ENCODE measurements around the gene CBARP.
A peak's percentile ranks its signal among the peaks of the same experiment; 100 is the strongest.
"Not testable (repeated sequence)": the region's sequence is repeated elsewhere in the genome, so short reads cannot be mapped to it uniquely, and the experiment has no call there.

CBARP gene

GRCh38 chr19:1208830-1209229, 29.0 kb downstream of the CBARP start:
- intact Hi-C loops (cut with DNase I); DNase-seq: not testable (repeated sequence)

GRCh38 chr19:1206864-1207450, 30.8 kb downstream of the CBARP start:
- intact Hi-C loops (cut with DNase I), result no loop called here
- peak in 2 of 42 donors; percentile 54 to 55 for DNase-seq

GRCh38 chr19:1206150-1206863, 31.5 kb downstream of the CBARP start:
- no peak for DNase-seq
- intact Hi-C loops (cut with DNase I), result no loop called here

- DNase-seq, result peak; percentile 93 to 100 (median 99)
- intact Hi-C loops (cut with DNase I), result no loop called here
These were observed 32.4 kb downstream of the CBARP start, which contains the start of gene STK11 for GRCh38 chr19:1205114-1206099. TSS of gene STK11 (plus strand) at chr19:1205778. CDS start at chr19:1206914, 1,136 bp downstream.

- DNase-seq; intact Hi-C loops (cut with DNase I): not testable (repeated sequence)
These were observed 37.2 kb downstream of the CBARP start for GRCh38 chr19:1200614-1201013.

GRCh38 chr19:1199531-1199930, 38.3 kb downstream of the CBARP start:
- intact Hi-C loops (cut with DNase I), result no loop called here
- DNase-seq, result no peak

GRCh38 chr19:1189419-1189818, 48.4 kb downstream of the CBARP start:
- intact Hi-C loops (cut with DNase I), result loop anchor here (10.0 kb wide), 1 partner anchor 175 kb away; no protein-coding TSS in a partner anchor
- DNase-seq, result no peak

GRCh38 chr19:1183543-1184172, 54.1 kb downstream of the CBARP start:
- intact Hi-C loops (cut with DNase I), result loop anchor here (10.0 kb wide), 1 partner anchor 169 kb away; no protein-coding TSS in a partner anchor

GRCh38 chr19:1182727-1183126, 55.1 kb downstream of the CBARP start:
- no peak for DNase-seq
- intact Hi-C loops (cut with DNase I), result loop anchor here (10.0 kb wide), 1 partner anchor 168 kb away; no protein-coding TSS in a partner anchor

More at GRCh38 chr19:1183543-1184172, 54.1 kb downstream of the CBARP start:
- no peak for DNase-seq

- intact Hi-C loops (cut with DNase I), result loop anchor here (10.0 kb wide), 1 partner anchor 167 kb away; no protein-coding TSS in a partner anchor
- no peak for DNase-seq
These were observed 55.7 kb downstream of the CBARP start for GRCh38 chr19:1182068-1182467.

GRCh38 chr19:1181606-1182005, 56.2 kb downstream of the CBARP start:
- no peak for DNase-seq
- intact Hi-C loops (cut with DNase I), result loop anchor here (10.0 kb wide), 1 partner anchor 167 kb away; no protein-coding TSS in a partner anchor

Measured in head of caudate nucleus (tissue), 42 donors.